Measurements from ENCODE around the gene ECEL1. TPM values are rescaled to one million over a fixed set of nuclear protein-coding genes. Genes with fewer than 3 reads are reported as not detected.

Gene ECEL1
- total RNA-seq, 1 donor from 2014 or later, result 3.9 TPM

DNA sequence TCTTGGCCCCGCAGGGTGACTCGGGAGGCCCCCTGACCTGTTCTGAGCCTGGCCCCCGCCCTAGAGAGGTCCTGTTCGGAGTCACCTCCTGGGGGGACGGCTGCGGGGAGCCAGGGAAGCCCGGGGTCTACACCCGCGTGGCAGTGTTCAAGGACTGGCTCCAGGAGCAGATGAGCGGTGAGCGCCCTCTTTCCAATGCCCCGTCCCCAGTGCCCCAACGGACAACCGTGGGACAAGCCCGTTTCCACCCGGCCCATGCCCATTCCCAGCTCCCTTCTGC, 35.7 kb upstream of the ECEL1 start:
- DNase-seq (ENCODE audit: low spot score), result no peak

DNA sequence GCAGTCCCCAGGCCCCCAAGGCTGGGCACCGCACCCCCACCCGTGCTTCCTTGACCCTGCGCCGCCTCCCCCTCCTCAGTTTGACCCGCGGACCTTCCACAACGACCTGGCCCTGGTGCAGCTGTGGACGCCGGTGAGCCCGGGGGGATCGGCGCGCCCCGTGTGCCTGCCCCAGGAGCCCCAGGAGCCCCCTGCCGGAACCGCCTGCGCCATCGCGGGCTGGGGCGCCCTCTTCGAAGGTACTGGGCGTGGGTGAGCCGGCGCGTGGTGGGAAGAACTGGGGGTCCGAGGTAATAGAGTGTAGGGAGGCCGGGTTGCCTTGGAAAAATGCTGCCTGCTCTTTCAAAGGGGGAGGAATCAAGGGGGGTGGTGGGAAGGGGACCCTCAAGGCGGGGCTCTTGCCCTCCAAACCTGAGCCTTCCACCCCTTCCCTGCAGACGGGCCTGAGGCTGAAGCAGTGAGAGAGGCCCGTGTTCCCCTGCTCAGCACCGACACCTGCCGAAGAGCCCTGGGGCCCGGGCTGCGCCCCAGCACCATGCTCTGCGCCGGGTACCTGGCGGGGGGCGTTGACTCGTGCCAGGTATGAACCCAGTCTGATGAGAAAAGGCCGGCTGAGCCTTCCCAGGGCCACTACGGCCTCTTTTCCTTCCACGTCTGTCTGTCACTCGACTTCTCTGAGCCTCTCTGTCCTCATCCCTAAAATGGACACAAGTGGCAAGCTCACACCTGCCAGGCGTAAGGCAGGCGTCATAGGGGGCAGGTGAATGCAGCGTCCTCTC, 35.2 kb upstream of the ECEL1 start:
- no peak for DNase-seq (ENCODE audit: low spot score)

DNA sequence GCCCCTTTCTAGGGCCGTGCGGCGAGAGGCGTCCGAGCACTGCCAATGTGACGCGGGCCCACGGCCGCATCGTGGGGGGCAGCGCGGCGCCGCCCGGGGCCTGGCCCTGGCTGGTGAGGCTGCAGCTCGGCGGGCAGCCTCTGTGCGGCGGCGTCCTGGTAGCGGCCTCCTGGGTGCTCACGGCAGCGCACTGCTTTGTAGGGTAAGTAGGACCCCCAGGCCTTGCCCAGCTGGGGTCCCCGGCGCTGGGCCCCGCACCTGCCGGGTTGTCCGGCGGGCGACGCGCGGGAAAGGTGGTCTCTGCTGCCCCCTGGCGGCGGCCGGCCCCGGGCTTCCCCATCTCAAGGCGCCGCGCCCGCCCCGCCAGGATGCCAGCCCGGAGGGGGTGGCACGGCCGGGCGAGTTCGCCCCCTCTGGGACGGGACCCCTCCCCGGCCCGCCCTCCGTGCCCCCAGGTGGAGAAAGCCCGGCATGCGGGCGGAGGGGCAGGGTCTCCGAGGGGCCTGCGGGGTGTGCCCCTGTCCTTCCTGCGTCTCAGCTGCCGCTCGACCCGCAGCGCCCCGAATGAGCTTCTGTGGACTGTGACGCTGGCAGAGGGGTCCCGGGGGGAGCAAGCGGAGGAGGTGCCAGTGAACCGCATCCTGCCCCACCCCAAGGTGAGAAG, 34.5 kb upstream of the ECEL1 start:
- DNase-seq (ENCODE audit: low spot score), result no peak

DNA sequence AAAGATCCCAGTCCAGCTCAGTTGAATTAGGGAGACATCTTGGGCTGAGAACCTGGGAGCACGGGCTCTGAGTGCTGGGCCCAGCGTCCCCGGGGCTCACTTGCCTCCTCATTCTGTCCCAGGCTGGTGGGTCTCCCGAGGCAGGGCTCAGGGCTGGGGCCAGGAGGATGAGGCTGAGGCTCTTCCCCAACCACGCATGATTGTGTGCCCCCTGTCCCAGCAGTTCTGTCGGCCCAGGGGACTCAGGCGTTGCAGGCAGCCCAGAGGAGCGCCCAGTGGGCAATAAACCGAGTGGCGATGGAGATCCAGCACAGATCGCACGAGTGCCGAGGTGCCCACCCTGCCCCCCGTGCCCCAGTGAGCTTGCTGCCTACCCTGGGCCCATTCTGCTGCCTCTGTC, 33.5 kb upstream of the ECEL1 start:
- no peak for DNase-seq (ENCODE audit: low spot score)

DNA sequence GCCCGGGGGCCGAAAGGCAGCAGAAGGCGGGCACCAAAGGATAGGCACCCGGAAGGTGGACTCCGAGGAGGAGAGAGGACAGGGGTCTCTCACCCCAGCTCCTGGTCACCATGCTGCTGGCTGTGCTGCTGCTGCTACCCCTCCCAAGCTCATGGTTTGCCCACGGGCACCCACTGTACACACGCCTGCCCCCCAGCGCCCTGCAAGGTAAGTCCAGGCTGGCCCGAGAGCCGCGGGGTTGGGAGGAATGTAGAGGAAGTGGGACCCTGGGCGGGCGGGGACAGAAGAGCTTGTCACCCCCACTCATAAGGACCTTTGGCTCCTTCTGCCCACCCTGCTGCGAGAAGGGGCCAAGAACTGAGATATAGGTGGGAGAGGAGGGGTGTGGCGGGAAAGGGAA, 32.9 kb upstream of the ECEL1 start:
- no peak for DNase-seq (ENCODE audit: low spot score)

DNA sequence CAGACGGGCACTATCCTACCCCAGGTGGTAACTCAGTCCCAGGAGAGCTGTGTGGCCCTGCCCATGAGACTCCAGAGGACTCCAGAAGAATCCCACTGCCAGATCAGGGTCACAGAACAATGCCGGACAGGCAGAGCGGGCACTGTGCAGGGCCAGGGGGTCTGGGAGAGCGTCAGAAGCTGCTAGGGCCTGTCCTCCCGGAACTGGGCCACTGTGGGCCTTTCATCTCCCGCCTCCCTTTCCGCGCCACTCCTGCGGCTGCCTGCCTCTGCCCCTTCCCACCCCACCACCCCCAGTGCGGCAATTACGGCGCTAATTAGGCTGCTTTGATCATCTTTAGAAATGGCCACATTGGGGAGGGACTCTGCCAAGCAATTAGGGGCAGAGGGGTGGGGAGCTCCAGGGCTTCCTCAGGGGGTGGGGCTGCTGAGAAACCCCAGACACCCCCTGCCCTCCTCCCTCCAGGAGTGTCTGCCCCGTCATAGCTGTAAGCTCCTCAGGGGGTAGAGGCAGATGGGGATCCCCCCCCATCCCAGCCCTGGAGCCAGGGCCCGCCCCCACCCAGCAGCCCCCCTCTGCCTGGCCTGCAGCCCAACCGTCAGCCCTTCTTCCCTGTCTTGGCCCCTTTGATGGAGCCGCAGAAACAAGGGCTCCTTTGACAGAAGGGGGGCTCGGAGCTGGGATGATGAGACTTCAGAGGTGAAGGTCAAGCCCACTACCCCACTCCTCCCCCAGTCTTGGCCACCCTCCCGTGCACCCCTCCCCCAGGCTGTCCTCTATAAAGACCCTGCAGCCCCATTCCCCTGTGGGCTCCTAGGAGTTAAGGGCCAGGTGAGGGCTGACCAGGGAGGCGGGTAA, 32.2 kb upstream of the ECEL1 start, which contains the start of gene PRSS56:
Gene PRSS56 (plus strand): TSS at position 808 of the 858 bp plus-strand sequence. CDS start 211 bp downstream, outside the sequence.
- no peak for DNase-seq (ENCODE audit: low spot score)

DNA sequence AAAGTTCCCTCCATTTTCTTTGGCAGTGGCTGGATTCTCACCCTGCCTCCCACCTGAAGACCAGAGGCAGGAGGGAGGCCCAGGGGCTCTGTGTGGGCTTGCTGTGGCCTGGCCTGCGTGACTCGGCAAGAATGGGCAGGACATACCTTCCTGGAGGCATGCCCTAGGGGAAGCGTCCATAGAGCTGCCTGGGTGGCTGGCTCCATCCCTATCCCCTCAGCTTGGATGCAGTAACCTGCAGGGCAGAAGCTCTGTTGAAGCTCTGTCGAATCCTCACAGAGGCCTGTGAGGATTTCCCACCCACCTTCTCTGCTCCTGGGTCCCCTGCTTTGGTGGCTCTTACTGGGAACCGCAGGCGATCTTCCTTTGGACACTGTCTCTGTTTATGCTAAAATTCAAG, 31.2 kb upstream of the ECEL1 start:
- no peak for DNase-seq (ENCODE audit: low spot score)

DNA sequence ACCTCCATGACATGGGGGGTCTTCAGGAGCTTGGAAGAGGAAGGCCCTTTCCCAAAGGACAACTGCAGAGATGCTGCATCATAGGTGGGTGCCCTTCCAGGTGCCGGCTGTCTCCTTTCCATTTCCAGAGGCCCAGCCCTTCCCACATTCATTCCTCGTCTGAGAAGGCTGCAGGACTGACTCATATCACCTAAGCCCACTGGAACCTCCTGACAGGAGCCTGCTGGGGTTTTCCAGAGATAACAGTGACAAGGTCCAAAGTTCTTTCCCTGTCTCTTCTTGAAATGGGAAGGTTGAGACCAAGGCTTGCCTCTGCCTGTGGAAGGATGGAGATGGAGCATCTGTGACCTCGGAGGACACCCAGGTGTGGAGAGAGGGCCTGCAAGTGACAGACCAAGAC, 28.9 kb upstream of the ECEL1 start:
- DNase-seq (ENCODE audit: low spot score), result no peak

DNA sequence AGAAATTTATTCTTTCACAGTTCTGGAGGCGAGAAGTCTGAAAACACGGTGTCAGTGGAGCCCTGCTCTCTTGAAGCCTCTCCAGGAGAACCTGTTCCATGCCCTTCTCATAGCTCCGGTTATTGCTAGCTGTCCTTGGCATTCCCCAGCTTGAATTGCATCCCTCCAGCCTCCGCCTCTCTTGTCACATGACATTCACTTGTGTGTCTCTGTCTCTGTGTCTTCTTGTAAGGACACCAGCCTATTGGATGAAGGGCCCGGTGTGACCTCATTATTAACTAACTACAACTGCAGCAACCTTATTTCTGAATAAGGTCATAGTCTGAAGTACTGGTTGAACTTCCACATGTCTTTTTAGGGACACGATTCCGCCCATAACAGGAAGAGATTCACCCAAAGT, 28.0 kb upstream of the ECEL1 start:
- DNase-seq (ENCODE audit: low spot score), result no peak

DNA sequence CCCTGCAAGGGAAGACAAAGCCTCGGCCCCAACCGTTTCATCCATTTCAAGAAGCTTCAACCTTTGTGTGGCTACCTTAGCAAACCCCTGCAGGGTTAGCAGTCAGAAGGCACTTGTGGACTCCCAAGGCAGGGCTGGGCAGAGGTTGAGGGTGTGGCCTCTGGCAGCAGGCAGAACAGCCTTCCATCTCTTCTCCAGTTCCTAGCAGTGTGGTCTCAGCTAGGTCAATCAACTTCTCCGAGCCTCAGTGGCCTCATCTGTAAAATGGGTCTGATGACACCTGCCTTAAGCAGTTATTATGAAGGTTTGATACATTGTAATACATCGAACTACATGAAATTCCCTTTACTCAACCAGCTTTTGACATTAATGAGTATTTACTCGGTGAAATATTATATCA, 25.7 kb upstream of the ECEL1 start:
- DNase-seq (ENCODE audit: low spot score), result no peak

DNA sequence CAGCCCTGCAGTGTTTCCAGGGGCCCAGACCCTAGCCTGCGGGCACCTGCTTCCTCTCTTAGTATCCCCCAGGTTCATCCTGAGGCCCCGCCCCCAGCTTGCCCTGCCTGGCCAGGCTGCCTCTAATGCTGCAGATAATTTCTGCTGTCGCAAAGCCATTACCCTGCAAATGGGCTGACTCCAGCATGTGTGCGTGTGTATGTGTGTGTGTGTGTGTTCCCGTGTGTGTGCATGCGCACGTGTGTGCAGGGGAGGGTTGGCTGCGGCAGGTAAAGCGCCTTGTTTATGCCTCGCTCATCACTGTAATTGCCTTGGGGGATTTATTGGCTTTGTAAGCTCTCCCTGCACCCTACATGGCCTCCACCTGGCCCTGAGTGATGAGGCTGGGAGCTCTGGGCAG, 25.0 kb upstream of the ECEL1 start:
- DNase-seq (ENCODE audit: low spot score), result no peak

DNA sequence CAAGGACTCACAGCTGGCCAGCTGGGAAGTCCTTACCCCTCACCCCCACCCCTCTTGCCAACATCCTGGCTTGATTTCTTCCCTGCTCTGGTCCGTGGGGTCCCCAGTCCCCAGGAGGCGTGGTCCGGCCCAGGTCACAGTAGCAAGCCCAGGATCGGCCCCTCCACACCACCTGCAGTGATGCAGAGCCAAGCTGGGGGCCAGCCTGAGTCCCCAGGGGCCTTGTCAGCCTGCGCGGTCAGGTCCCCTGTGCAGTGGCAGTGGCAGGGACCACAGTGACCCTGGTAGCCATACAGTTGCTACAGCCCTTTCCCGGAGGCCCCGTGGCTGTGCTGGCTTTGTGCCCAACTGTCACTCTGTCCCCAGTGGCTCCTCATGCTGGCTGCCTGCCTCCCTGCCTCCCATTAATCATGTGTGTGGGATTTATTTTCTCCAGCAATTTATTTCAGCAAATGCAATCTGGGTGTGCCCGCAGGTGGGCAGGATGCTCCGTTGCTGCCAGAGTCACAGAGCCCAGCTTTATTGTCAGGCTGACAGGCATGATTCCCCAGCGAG, 23.8 kb upstream of the ECEL1 start:
- DNase-seq (ENCODE audit: low spot score), result no peak

DNA sequence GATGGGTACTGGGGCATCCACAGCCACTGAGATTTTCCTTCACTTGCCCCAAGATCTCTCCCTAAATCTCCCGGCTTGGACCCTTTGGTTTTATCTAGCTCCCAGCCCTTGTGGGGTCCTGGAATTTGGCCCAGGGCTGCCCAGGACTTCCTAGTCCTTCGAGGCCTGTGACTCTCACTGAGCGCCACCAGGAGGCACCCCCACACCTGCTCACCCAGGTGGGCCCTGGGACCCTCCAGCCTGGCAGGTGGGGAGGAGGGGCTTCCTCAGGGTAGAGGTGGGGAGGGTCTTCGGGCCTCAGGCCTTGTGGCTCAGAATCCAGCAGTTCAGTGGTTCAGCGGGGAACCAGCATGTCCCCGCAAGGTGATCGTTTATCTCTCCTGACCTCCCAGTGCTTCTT, 20.6 kb upstream of the ECEL1 start:
- no peak for DNase-seq (ENCODE audit: low spot score)

DNA sequence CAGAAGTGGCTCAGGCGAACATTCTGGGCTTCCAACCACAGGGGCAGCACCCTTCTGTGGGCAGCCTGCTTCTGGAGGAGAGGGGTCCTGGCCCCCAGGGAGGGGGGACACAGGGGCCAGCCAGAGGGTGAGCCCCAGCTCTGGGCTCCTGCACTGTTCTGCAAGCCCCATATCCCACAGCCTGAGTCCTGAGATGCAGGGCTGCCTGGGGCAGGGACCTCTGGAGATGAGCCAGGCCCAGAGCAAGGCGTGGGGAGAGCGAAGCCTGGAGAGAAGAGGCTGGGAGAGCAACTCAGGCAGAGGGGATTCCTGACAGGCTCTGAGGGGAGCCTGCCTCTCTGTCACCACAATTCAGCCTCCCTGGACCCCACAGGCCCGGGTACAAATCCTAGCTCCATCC, 19.1 kb upstream of the ECEL1 start:
- DNase-seq (ENCODE audit: low spot score), result no peak

DNA sequence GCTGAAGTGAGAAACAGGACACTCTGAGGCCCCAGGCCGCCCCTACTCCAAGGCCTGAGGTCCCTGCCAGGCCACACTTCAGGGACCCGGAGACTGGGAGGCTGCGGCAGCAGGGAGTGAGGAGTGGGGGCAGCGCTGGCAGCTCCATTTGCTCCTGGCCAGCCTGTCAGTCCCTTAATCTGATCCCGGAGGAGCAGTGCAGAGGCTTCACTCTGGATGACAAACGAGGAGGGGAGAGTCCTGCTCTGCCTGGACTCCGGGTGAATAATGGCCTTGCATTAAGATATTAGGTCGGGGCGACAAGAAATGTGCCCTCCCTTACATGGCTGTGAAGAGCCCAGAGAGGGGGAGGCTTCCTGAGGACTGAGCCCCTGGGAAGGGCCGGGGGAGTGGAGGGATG, 18.2 kb upstream of the ECEL1 start:
- DNase-seq (ENCODE audit: low spot score), result no peak

DNA sequence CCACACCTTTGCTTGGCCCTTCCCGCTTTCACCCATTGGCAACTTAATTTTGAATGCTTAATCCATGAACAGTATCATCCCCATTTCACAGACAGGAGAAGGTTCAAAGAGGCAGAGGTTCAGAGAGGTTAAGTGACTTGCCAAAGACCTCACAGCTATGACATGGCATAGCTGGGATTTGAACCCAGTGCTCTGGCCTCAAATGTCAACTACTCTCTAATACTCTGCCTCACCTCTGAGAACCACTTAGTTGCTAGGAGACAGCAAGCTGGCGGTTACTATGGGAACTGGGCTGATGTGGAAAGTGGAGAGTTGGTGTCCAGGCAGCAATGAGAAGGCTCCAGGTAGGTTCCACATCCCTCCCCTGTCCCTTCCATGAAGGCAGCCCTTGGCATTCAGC, 16.8 kb upstream of the ECEL1 start:
- no peak for DNase-seq (ENCODE audit: low spot score)

DNA sequence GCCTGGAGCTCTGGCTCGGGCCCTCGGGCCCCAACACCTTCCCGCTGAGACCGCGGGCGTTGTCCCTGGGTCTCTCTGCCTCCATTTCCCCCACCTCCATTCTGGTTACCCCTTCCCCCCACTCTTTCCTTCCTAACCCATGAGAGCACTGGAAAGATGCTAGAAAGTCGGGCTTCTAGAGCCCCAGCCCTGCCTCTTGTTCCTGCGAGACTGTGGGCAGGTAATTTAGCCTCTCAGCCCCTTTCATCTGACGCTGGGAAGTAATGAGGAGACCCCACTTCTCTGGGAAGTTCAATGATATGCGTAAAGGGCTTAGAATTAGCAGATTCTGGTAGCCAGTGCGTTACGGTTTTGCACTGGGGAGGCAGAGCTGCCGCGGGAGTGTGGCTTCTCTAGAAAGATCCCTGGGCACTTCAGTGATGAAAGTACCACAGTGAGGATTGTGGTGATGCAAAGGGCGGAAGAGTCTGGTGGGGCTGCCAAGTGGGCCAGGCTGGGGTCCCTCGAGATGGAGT, 16.2 kb upstream of the ECEL1 start:
- no peak for DNase-seq (ENCODE audit: low spot score)

DNA sequence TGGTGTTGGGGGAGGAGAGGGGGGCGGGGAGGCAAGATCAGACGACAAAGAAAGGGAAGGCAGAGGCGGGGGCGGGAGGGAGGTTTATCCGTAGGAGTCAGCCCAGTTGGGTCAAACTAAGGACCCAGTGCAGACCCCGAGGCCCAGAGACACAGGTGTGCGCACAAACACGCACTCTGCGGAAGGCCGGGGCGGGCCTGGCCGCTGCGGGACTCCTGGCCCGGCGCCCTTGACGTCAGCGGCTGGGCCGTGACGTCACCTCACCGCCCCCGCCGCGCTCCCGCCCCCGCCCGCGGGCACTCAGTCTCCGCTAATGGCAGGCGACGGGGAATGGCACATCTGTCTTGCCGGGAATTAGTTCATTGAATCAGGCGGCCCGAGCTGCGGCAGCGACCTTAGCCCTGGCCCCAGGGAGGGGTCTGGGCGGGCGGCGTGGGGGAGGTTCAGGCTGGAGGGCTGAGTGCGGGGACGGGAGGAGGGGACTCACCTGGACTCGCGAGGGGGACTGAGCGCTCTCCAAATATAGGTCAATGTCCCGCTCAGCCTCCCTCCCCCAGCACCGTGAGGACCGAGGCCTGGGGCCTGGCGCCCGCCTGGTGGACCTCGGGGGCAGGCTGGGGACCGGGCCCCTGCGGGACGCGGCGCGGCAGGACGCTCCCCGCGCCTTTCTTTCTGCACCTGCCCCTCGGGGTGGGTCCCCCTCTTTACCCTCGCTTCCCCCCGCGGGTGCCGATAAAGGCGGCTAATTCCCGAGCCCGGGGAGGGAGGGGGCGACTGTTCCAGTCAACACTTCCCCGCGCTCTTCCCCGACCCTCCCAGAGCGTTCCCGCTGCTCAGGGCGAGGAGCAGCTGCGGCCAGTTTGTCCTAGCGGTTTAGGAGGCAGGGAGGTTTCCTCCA, 15.5 kb upstream of the ECEL1 start:
- no peak for DNase-seq (ENCODE audit: low spot score)

DNA sequence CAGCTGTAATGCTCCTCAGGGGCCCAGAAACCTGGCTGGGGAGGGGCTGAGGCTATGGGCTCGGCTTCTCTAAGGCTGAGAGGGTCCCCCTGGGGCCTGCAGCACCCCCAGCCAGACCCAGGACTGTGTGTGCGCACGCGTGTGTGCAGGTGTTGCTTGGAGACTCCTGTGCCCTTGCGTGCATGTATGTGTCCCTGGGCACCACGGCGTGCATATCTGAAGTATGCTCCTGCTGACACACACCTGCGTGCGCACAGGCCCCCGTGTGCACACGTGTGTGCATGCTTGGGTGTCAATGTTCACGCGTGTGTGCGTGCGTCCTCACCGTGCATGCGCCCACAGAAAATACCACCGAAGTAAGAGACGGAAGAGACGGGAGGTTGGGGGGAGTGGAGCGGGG, 14.9 kb upstream of the ECEL1 start:
- DNase-seq (ENCODE audit: low spot score), result no peak

DNA sequence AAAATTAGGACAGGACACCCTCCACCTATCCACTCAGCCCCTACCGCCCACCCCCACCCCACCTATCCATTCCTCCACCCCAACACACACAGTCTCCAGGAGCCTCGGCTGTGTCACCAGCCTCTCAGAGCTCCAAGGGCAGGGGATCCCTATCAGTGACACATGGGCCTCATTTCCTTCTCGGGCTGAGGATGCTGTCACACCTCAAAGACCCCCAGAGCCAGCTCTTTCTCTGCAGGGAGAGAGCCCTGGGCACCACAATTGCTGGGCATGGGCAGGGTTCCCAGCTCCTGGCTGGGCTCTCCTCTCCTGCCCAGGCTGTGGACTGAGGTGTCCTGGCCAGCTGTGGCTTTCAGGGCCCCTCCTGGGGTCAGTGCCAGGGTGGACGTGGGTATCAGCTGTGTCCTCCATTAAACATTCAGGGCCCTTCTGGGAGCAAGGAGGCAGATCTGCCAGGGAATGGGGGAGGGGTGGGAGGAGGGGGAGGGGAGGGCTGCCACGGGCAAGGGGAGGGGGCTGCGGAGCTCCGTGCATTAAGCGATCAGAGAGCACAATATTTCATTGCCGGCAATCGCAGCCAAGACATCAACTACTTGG, 14.3 kb upstream of the ECEL1 start:
- no peak for DNase-seq (ENCODE audit: low spot score)

DNA sequence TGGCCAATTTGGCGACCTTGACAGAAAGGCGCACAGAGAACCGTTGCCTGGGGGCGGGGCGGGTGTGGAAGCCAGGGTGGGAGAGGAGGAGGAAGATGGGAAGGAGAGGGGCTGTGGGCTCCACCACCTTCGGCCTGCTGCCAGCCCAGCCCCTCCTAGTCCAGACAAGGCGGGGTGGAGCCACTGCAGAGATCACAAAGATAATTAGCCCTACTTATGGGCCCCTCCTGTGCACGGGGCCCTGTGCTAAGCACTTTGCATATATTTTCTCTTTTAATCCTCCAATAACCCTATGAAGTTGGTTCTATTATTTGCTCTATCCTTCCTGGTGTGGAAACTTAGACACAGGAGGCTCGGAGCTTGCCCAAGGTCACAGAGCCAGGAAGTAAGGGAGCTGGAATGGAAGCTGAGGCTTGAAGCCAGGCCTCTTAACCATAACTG, 13.7 kb upstream of the ECEL1 start:
- DNase-seq (ENCODE audit: low spot score), result no peak

Data from umbilical cord (tissue), 2 donors.